A549 (cell line): ENCODE data around the gene INTS6. TPM values are rescaled to one million over a fixed set of nuclear protein-coding genes. Genes with fewer than 3 reads are reported as not detected.

Experiments
- ATAC-seq, 2 experiments: fragments of 200-7000 bp in 1 of 2; fragments of >200 bp in 1 of 2; cut with Nextera tagmentation in 1 of 2; cut with Tn5 transposase in 1 of 2; 3 replicates each; pipeline versions ENCODE4 v1.8.0 to v1.9.1; 2018 to 2020; ENCODE audit warnings: mild to moderate bottlenecking in 1 of 2, moderate library complexity in 1 of 2
- CTCF ChIA-PET: fragments of 300-600 bp; sonication (Branson Sonifier 250); formaldehyde crosslinking; extraction: SDS; loops from one replicate; lab custom pipeline; 2021; ENCODE audit warnings: antibody characterized with exemption, inconsistent platforms; lab: Yijun Ruan, JAX
- POLR2A ChIA-PET: fragments of 350-600 bp; formaldehyde crosslinking; extraction: SDS; loops from one replicate; lab custom pipeline; 2021; ENCODE audit warnings: antibody characterized with exemption, inconsistent platforms; lab: Yijun Ruan, JAX
- DNase-seq, 2 experiments: peaks; one replicate each; pipeline versions ENCODE4 v3.0.0 to v3.0.0-alpha.2; 2011 to 2016; ENCODE audit warnings: low read depth in 1 of 2, low spot score in 1 of 2
- FAIRE-seq: peaks from 2 replicates; lab custom pipeline; 2011; peaks lifted over from hg19 to GRCh38; lab: Jason Lieb, UNC
- H3K27ac ChIP-seq, 2 experiments: fragments of >200 bp; sonication (Bioruptor Twin); formaldehyde crosslinking; 3 replicates each; pipeline ENCODE4 v1.5.1; 2016 to 2017
- H3K4me1 ChIP-seq: fragments of >200 bp; sonication (Bioruptor Twin); formaldehyde crosslinking; 3 replicates; pipeline ENCODE4 v1.6.1; 2016
- H3K4me2 ChIP-seq: fragments of >200 bp; sonication (Bioruptor Twin); formaldehyde crosslinking; 3 replicates; pipeline ENCODE4 v1.6.1; 2016
- H3K4me3 ChIP-seq: fragments of >200 bp; sonication (Bioruptor Twin); formaldehyde crosslinking; 3 replicates; pipeline ENCODE4 v1.5.1; 2016
- H3K9me3 ChIP-seq: fragments of >200 bp; sonication (Bioruptor Twin); formaldehyde crosslinking; 3 replicates; pipeline ENCODE4 v1.6.1; 2016
- ATOH8 ChIP-seq: fragments of 250-450 bp; sonication (Bioruptor Pico); IDR thresholded peaks from 2 replicates; pipeline ENCODE4 v1.5.0; 2020; ENCODE audit warnings: low read depth, mild to moderate bottlenecking, moderate library complexity
- CHD2 ChIP-seq: fragments of 150-350 bp; IDR thresholded peaks from 2 replicates; pipeline ENCODE4 v1.6.1; 2014; ENCODE audit warnings: low read length; ENCODE audit not compliant: partially characterized antibody
- CTCF ChIP-seq: fragments of >200 bp; sonication (Bioruptor Twin); formaldehyde crosslinking; IDR thresholded peaks from 3 replicates; pipeline ENCODE4 v1.5.1; 2016
- E2F6 ChIP-seq: IDR thresholded peaks from 2 replicates; pipeline ENCODE4 v1.6.1; 2012; ENCODE audit warnings: low read depth, borderline replicate concordance
- GATA3 ChIP-seq: IDR thresholded peaks from 2 replicates; pipeline ENCODE4 v1.6.1; 2012; ENCODE audit warnings: borderline replicate concordance
- HMGXB4 ChIP-seq: fragments of 250-450 bp; sonication (Bioruptor Pico); IDR thresholded peaks from 2 replicates; pipeline ENCODE4 v1.5.0; 2021; ENCODE audit warnings: mild to moderate bottlenecking, moderate library complexity, borderline replicate concordance
- JUNB ChIP-seq: fragments of >200 bp; sonication (Bioruptor Twin); formaldehyde crosslinking; IDR thresholded peaks from 2 replicates; pipeline ENCODE4 v1.6.1; 2016
- NR3C1 ChIP-seq: fragments of >200 bp; sonication (Bioruptor Twin); formaldehyde crosslinking; IDR thresholded peaks from 3 replicates; pipeline ENCODE4 v1.6.1; 2017
- PBX3 ChIP-seq: IDR thresholded peaks from 2 replicates; pipeline ENCODE4 v1.6.1; 2012
- RNF2 ChIP-seq: fragments of 200-600 bp; sonication (generic); IDR thresholded peaks from 2 replicates; pipeline ENCODE4 v1.6.1; 2016; ENCODE audit warnings: low read depth, mild to moderate bottlenecking, antibody characterized with exemption, moderate library complexity, borderline replicate concordance
- SMC3 ChIP-seq: fragments of >200 bp; sonication (Bioruptor Twin); formaldehyde crosslinking; IDR thresholded peaks from 3 replicates; pipeline ENCODE4 v1.6.1; 2018; ENCODE audit warnings: inconsistent platforms
- SREBF2 ChIP-seq: fragments of 450-650 bp; IDR thresholded peaks from 2 replicates; pipeline ENCODE4 v1.6.1; 2014; ENCODE audit warnings: mild to moderate bottlenecking, moderate library complexity
- ZSCAN20 ChIP-seq: fragments of 250-450 bp; sonication (Bioruptor Pico); IDR thresholded peaks from 2 replicates; pipeline ENCODE4 v1.8.0; 2022; ENCODE audit warnings: mild to moderate bottlenecking, moderate library complexity
- WGBS: methylation state at CpG from one replicate; pipeline ENCODE4 v1.1.6; 2017; ENCODE audit errors: missing lambda C conversion rate; 5-methylcytosine and 5-hydroxymethylcytosine counted together
- polyA plus RNA-seq, 4 experiments: library from polyadenylated mRNA; depleted of rRNA in 3 of 4; stranded (reverse); fragments of >200 nt; fragmentation: RNase III in 1 of 4; extraction: RNeasy Plus Mini Kit Qiagen cat#74134 plus additional on column Dnase treatment in 1 of 4; gene quantifications; 2 replicates in 3 of 4; 3 replicates in 1 of 4; pipeline ENCODE4 v1.2.3, GENCODE V29; 2011 to 2017

Gene INTS6
- polyA plus RNA-seq, 2 of the 4 experiments (the other 2 are of a cell fraction): 11.5 to 37.1 TPM

- no peak overlapping the region for H3K4me3 ChIP-seq
- no peak overlapping the region for H3K4me2 ChIP-seq
- no peak for FAIRE-seq
- POLR2A ChIA-PET: no interaction called here
- H3K9me3 ChIP-seq: no peaks in the 10 kb centered on the region
- no peak for ATAC-seq
- TF ChIP-seq SMC3: no peak
- DNase-seq: no peak
- WGBS: 94% methylated on average over 6 of the region's 13 CpGs
- CTCF ChIA-PET: no interaction called here
- H3K4me1 ChIP-seq: peaks cover 8% of the 10 kb centered on the region; the same call in 1 of the 3 replicates
- H3K27ac ChIP-seq: no peak overlapping the region
Observed at GRCh38 chr13:51456510-51456909, 3.7 kb upstream of the INTS6 start.

GRCh38 chr13:51455532-51455931 lies 2.7 kb upstream of the INTS6 start:
- no peak for FAIRE-seq
- POLR2A ChIA-PET: interaction anchor here (0.7 kb wide), 1 partner anchor 86 kb away, joined by 3 read pairs; no protein-coding TSS in a partner anchor

More at GRCh38 chr13:51455532-51455931, 2.7 kb upstream of the INTS6 start:
- no peak for DNase-seq
- CTCF ChIA-PET: interaction anchor here (1.5 kb wide), 1 partner anchor 25 kb away, joined by 3 read pairs; no protein-coding TSS in a partner anchor
- Histone ChIP-seq H3K4me3 (no peak overlapping the region), H3K9me3 (no peaks in the 10 kb centered on the region), H3K27ac (no peak overlapping the region), H3K4me1 (peaks cover 13% of the 10 kb centered on the region), H3K4me2 (no peak overlapping the region)
- ATAC-seq: no peak
- 98% methylated on average over 5 of the region's 9 CpGs for WGBS
- no peak for TF ChIP-seq HMGXB4 (CRISPR knock-in tag)
- TF ChIP-seq ATOH8 (CRISPR knock-in tag): no peak
- no peak for TF ChIP-seq SREBF2
- no peak for TF ChIP-seq JUNB
- TF ChIP-seq GATA3: no peak
- TF ChIP-seq PBX3: no peak
- no peak for TF ChIP-seq RNF2
- TF ChIP-seq CTCF: no peak
- TF ChIP-seq CHD2: no peak
- no peak for TF ChIP-seq E2F6
- no peak for TF ChIP-seq ZSCAN20
- no peak for TF ChIP-seq NR3C1
